DND-41 (cell line): ENCODE measurements around the gene FAM222A.

ENCODE experiments used
- ATAC-seq: fragments of 200-7000 bp; cut with Tn5 transposase; 3 replicates; pipeline ENCODE4 v1.9.1; 2021; ENCODE audit warnings: low read depth; ENCODE audit not compliant: insufficient read depth
- DNase-seq: peaks from one replicate; pipeline ENCODE4 v3.0.0-alpha.2; 2020
- H2AFZ ChIP-seq: 2 replicates; pipeline ENCODE4 v1.6.0; 2012; ENCODE audit warnings: low read depth, low read length
- H3K27ac ChIP-seq: 2 replicates; pipeline ENCODE4 v1.5.1; 2012; ENCODE audit warnings: low read length, inconsistent platforms
- H3K27me3 ChIP-seq: fragments of 200-600 bp; sonication (generic); 2 replicates; pipeline ENCODE4 v1.6.0; 2012; ENCODE audit warnings: low read length, mild to moderate bottlenecking, inconsistent platforms; ENCODE audit not compliant: insufficient read depth, poor library complexity
- H3K36me3 ChIP-seq: 2 replicates; pipeline ENCODE4 v1.5.1; 2012; ENCODE audit warnings: low read length, inconsistent platforms; ENCODE audit not compliant: insufficient read depth
- H3K4me1 ChIP-seq: 2 replicates; pipeline ENCODE4 v1.5.1; 2012; ENCODE audit warnings: mild to moderate bottlenecking, low read length; ENCODE audit not compliant: insufficient read depth
- H3K4me2 ChIP-seq: 2 replicates; pipeline ENCODE4 v1.6.0; 2012; ENCODE audit warnings: mild to moderate bottlenecking, moderate library complexity, low read length, inconsistent platforms; ENCODE audit not compliant: insufficient read depth
- H3K4me3 ChIP-seq, 2 experiments: fragments of 200-600 bp in 1 of 2; shearing (Covaris generic) in 1 of 2; 2 replicates each; pipeline ENCODE4 v1.5.1; 2012 to 2016; ENCODE audit warnings: inconsistent platforms in 2 of 2, low read length in 2 of 2, mild to moderate bottlenecking in 2 of 2, low read depth in 1 of 2, moderate library complexity in 1 of 2
- H3K79me2 ChIP-seq: 2 replicates; pipeline ENCODE4 v1.6.0; 2012; ENCODE audit warnings: low read length, inconsistent platforms; ENCODE audit not compliant: insufficient read depth
- H3K9ac ChIP-seq: 2 replicates; pipeline ENCODE4 v1.6.0; 2012; ENCODE audit warnings: low read depth, mild to moderate bottlenecking, inconsistent platforms, low read length, moderate library complexity
- H3K9me3 ChIP-seq: 2 replicates; pipeline ENCODE4 v1.5.1; 2012; ENCODE audit warnings: low read length, moderate library complexity, mild to moderate bottlenecking, inconsistent platforms; ENCODE audit not compliant: insufficient read depth, severe bottlenecking
- H4K20me1 ChIP-seq: 2 replicates; pipeline ENCODE4 v1.6.0; 2012; ENCODE audit warnings: low read length; ENCODE audit not compliant: insufficient read depth
- CTCF ChIP-seq: IDR thresholded peaks from 2 replicates; pipeline ENCODE4 v1.5.1; 2012; ENCODE audit warnings: borderline replicate concordance, low read length, moderate library complexity, mild to moderate bottlenecking; ENCODE audit not compliant: poor library complexity, severe bottlenecking; ENCODE audit errors: extremely low read depth
- EZH2 ChIP-seq: IDR thresholded peaks from 3 replicates; pipeline ENCODE4 v1.6.1; 2012; ENCODE audit warnings: borderline replicate concordance, low read depth, mild to moderate bottlenecking, moderate library complexity, low read length, inconsistent platforms; ENCODE audit not compliant: severe bottlenecking

FAM222A gene

GRCh38 chr12:109802828-109803227 is 89.2 kb downstream of the FAM222A start:
- Histone ChIP-seq H2AFZ (no peak overlapping the region), H3K4me2 (no peak overlapping the region), H3K36me3 (no peaks in the 10 kb centered on the region), H3K9me3 (no peaks in the 10 kb centered on the region), H3K27ac (no peak overlapping the region), H4K20me1 (no peaks in the 10 kb centered on the region), H3K27me3 (no peaks in the 10 kb centered on the region), H3K4me1 (no peaks in the 10 kb centered on the region), H3K79me2 (no peaks in the 10 kb centered on the region), H3K9ac (no peak overlapping the region), H3K4me3 (no peak overlapping the region)
- DNase-seq, result no peak
- TF ChIP-seq EZH2 (no peak), CTCF (no peak)
- ATAC-seq, result no peak

DNA sequence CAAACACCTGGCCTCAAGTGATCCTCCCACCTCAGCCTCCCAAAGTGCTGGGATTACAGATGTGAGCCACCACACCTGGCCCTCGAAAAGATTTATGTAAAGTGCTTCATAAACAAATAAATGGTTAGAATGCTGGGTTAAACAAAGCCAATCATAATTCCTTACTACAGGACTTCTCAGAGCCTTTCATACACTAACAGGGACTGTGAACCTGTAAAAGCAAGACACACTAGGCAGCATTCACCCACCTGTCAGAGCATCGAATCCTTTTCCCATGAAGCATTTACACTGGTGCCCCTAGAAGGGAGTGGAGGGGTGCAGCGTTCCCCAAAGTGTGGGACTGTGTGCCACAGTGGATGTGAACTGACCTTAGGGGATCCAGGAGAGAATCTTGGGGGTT is 90.1 kb downstream of the FAM222A start:
- ATAC-seq (no peak), DNase-seq (no peak)

DNA sequence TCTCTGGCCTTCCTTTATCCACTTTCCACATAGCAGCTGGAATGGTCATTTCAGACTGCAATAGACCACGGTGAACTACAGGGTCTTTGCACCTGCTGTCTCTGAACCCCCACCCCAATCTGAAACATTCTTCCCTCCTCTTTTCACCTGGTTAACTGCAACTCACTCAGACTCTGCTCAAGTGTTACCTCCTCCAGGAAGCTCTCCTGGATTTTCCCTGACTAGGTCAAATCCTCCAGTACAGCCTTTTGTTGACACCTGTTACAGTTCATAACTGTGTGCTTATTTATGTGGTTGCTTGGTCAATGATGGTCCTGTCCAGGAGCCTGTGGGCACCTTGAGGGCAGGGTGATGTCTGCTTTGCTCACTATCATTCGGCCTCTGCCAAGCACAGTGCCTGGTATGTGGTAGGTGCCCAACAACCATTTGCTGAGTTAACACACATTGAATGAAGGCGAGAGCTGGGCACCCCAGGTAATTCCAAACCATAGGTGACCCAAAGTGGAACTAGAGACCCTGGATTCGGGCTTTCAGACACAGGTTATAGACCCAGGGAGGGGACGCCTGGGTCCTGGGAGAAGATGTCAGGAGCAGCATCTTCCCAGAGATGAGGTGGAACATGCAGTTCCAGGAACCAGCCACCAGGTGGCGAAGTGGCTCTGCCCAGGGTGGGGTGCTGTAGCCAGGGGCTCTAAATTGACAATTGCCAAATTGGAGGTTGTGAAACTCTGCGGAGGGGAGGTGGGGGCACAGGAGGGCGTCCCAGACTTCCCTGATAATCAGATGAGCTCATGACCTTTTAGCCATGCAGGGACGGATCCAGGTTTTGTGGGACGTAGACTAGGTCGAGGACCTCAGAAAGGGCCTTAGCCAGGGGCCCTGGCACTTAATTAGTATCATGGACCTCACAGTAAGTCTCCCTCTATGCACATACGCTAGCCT is 91.5 kb downstream of the FAM222A start:
- Histone ChIP-seq H3K27me3 (no peaks in the 10 kb centered on the region), H4K20me1 (no peaks in the 10 kb centered on the region), H3K36me3 (no peaks in the 10 kb centered on the region), H3K9ac (no peak overlapping the region), H3K4me3 (no peak overlapping the region), H3K27ac (no peak overlapping the region), H2AFZ (peak overlapping the region; percentile 32), H3K4me1 (no peaks in the 10 kb centered on the region), H3K9me3 (no peaks in the 10 kb centered on the region), H3K79me2 (no peaks in the 10 kb centered on the region), H3K4me2 (no peak overlapping the region)
- DNase-seq (peak; percentile 70), ATAC-seq (peak; percentile 95)
- TF ChIP-seq EZH2, result no peak
- TF ChIP-seq CTCF, result peak; percentile 97

More for the DNA sequence above, 90.1 kb downstream of the FAM222A start:
- Histone ChIP-seq H3K9me3 (no peaks in the 10 kb centered on the region), H3K4me1 (no peaks in the 10 kb centered on the region), H4K20me1 (no peaks in the 10 kb centered on the region), H3K4me3 (no peak overlapping the region), H3K9ac (no peak overlapping the region), H3K27ac (no peak overlapping the region), H3K36me3 (no peaks in the 10 kb centered on the region), H3K79me2 (no peaks in the 10 kb centered on the region), H2AFZ (no peak overlapping the region), H3K4me2 (no peak overlapping the region), H3K27me3 (no peaks in the 10 kb centered on the region)
- TF ChIP-seq CTCF, result no peak
- TF ChIP-seq EZH2, result no peak
